ENCODE data around the gene ULBP1. TPM values are rescaled to one million over a fixed set of nuclear protein-coding genes. Genes with fewer than 3 reads are reported as not detected.
"Not testable (repeated sequence)": the region's sequence is repeated elsewhere in the genome, so short reads cannot be mapped to it uniquely, and the experiment has no call there.

ULBP1 gene
- total RNA-seq, 4 donors from 2014 or later = not detected

DNA sequence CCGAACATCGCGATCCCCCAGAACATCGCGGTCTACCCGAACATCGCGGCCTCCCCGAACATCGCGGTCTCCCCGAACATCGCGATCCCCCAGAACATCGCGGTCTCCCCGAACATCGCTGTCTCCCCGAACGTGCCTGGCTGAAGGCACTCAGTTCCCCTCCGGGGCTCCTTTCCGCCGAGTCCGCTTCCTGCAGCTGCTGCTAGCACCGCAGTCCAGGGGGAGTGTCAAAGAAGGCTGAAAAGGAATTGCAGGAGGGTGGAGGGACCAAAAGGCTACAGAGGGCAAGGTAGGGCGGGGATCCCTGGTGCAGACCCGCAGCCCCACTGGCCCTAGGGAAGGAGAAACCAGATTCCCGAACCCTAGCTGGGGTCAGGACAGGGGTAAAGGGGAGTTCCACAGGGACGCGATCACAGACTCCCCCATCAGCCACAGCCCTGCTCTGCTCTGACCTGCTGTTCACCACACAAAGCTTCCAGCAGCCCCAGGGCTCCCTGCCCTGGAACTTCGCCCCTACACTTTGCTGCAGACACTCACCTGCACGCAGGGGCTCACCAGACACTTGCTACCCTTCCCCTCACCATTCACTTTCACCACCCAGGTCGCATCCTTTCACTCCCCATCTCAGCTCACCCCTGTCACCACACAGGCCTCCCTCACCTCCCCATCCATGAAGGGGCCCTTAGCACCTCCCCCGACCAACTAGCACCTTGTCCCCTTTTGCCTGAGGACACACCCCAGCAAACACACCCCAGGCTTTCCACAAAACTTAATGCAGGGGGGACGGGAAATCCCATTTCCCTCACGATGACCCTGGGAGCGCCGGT is 1.7 kb downstream of the ULBP1 start:
- peaks cover 92% of the 10 kb centered on the region for H3K27me3 ChIP-seq
- no peak overlapping the region for H3K27ac ChIP-seq
- peak; percentile 17 for DNase-seq
- H3K4me3 ChIP-seq = peak overlapping the region in 2 of 4 donors; percentile 33 to 45
- peaks cover 11 to 24% (median 23%) of the 10 kb centered on the region in 4 donors for H3K4me1 ChIP-seq
- in situ Hi-C loops (cut with MboI; ENCODE audit: low pct_ligation_motif_present in 1 of 4, low pct_unique_long_range_greater_than_20kb in 1 of 4, low sequenced_read_pairs in 3 of 4) (no loop called here), intact Hi-C loops (cut with DNase I; ENCODE audit: low total_unique reads) (loop anchor here (1.0 kb wide), 1 partner anchor 108 kb away; no protein-coding TSS in a partner anchor)
- no peaks in the 10 kb centered on the region for H3K36me3 ChIP-seq
- WGBS, 2 donors (ENCODE audit: low coverage in 1 of 2) = 23 to 40% methylated on average over 9 to 37 of the region's 38 CpGs
- no peaks in the 10 kb centered on the region for H3K9me3 ChIP-seq
- TF ChIP-seq, protein P1, sequence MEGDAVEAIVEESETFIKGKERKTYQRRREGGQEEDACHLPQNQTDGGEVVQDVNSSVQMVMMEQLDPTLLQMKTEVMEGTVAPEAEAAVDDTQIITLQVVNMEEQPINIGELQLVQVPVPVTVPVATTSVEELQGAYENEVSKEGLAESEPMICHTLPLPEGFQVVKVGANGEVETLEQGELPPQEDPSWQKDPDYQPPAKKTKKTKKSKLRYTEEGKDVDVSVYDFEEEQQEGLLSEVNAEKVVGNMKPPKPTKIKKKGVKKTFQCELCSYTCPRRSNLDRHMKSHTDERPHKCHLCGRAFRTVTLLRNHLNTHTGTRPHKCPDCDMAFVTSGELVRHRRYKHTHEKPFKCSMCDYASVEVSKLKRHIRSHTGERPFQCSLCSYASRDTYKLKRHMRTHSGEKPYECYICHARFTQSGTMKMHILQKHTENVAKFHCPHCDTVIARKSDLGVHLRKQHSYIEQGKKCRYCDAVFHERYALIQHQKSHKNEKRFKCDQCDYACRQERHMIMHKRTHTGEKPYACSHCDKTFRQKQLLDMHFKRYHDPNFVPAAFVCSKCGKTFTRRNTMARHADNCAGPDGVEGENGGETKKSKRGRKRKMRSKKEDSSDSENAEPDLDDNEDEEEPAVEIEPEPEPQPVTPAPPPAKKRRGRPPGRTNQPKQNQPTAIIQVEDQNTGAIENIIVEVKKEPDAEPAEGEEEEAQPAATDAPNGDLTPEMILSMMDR (IDR thresholded peaks at IDR 0.05) = no peak
- TF ChIP-seq EP300 (IDR thresholded peaks at IDR 0.05; ENCODE audit: low read depth) (no peak), POLR2AphosphoS5 (IDR thresholded peaks at IDR 0.05) (no peak), POLR2A (IDR thresholded peaks at IDR 0.05) (no peak)

- WGBS, 2 donors (ENCODE audit: low coverage in 1 of 2) = 100% methylated on average over 2 of the region's 2 CpGs; no CpG with 5 or more reads in 1 of the 2 donors
Measured at GRCh38 chr6:149966319-149966718, 2.6 kb downstream of the ULBP1 start.

DNA sequence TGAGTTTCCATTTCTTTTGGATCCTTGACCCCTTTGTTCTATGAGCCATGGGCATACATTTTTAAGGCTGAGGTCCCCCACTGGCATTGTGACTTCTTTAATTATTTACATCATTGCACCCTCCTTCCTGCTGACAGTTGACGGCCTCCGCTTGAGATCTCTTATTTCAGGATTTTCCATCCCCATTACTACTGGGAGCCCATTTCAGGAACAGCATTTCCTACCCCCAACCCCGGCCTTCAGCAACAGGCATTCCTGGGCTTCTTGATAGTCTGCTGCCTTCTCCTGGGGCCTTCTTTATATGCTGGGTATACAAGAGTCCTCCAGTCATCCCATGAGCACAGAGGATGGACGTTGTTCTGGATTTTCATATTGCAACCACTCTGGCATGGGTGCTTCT is 3.8 kb downstream of the ULBP1 start:
- intact Hi-C loops (cut with DNase I; ENCODE audit: low total_unique reads) (no loop called here), in situ Hi-C loops (cut with MboI; ENCODE audit: low pct_ligation_motif_present in 1 of 4, low pct_unique_long_range_greater_than_20kb in 1 of 4, low sequenced_read_pairs in 3 of 4) (no loop called here)
- DNase-seq = no peak
- WGBS, 2 donors (ENCODE audit: low coverage in 1 of 2) = 78 to 87% methylated on average over 4 of the region's 4 CpGs
- Histone ChIP-seq H3K4me1 (peaks cover 11 to 24% (median 23%) of the 10 kb centered on the region in 4 donors), H3K4me3 (no peak overlapping the region), H3K27me3 (peaks cover 90% of the 10 kb centered on the region), H3K27ac (no peak overlapping the region), H3K9me3 (no peaks in the 10 kb centered on the region), H3K36me3 (no peaks in the 10 kb centered on the region)
- no peak for TF ChIP-seq POLR2AphosphoS5 (IDR thresholded peaks at IDR 0.05)
- TF ChIP-seq, protein P1 (IDR thresholded peaks at IDR 0.05) = no peak
- no peak for TF ChIP-seq EP300 (IDR thresholded peaks at IDR 0.05; ENCODE audit: low read depth)
- TF ChIP-seq POLR2A (IDR thresholded peaks at IDR 0.05) = no peak

More at GRCh38 chr6:149966319-149966718, 2.6 kb downstream of the ULBP1 start:
- H3K4me3 ChIP-seq; intact Hi-C loops (cut with DNase I; ENCODE audit: low total_unique reads); H3K27ac ChIP-seq; H3K36me3 ChIP-seq; in situ Hi-C loops (cut with MboI; ENCODE audit: low pct_ligation_motif_present in 1 of 4, low pct_unique_long_range_greater_than_20kb in 1 of 4, low sequenced_read_pairs in 3 of 4); DNase-seq; H3K9me3 ChIP-seq: not testable (repeated sequence)
- Histone ChIP-seq H3K27me3 (peaks cover 92% of the 10 kb centered on the region), H3K4me1 (peaks cover 11 to 24% (median 23%) of the 10 kb centered on the region in 4 donors)

DNA sequence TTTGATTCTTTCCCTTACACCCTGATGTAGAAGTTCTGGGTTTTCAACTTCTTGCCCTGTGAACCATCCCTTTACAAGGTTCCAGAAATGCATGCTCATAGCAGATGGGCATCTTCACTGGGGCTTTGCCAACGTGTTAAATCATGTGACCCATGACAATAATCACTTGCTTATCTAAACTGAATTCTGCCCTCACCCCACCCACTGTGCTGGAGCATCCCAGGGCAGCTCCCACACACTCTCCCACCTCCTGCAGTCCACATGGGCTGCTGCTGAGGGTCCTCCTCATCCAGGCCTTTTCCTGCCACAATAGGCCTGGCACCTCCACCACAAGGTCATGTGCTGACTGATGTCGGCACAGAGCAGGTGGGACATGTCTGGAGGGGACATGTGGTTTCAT is 4.3 kb downstream of the ULBP1 start:
- H3K4me3 ChIP-seq; H3K9me3 ChIP-seq; DNase-seq; in situ Hi-C loops (cut with MboI; ENCODE audit: low pct_ligation_motif_present in 1 of 4, low pct_unique_long_range_greater_than_20kb in 1 of 4, low sequenced_read_pairs in 3 of 4); H3K27ac ChIP-seq; H3K36me3 ChIP-seq; intact Hi-C loops (cut with DNase I; ENCODE audit: low total_unique reads): not testable (repeated sequence)
- Histone ChIP-seq H3K27me3 (peaks cover 90% of the 10 kb centered on the region), H3K4me1 (peaks cover 11 to 23% (median 22%) of the 10 kb centered on the region in 4 donors)
- 38 to 64% methylated on average over 1 to 2 of the region's 2 CpGs for WGBS, 2 donors (ENCODE audit: low coverage in 1 of 2)

DNA sequence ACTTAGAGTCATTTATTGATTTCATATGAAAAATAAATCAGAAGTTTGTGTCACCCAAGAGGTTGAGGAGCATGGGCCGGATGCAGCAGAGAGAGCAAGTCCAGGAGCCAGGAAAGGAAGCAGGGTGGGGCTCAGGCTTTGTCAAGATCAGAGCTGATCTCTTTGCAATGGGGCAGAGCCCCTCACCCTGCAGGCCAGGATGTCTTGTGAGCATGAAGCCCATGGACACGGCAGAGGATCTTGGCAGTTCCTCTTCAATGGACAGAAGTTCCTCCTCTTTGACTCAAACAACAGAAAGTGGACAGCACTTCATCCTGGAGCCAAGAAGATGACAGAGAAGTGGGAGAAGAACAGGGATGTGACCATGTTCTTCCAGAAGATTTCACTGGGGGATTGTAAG is 5.2 kb downstream of the ULBP1 start:
- 75% methylated on average over 2 of the region's 2 CpGs; no CpG with 5 or more reads in 1 of the 2 donors for WGBS, 2 donors (ENCODE audit: low coverage in 1 of 2)
- H3K4me3 ChIP-seq; H3K36me3 ChIP-seq; in situ Hi-C loops (cut with MboI; ENCODE audit: low pct_ligation_motif_present in 1 of 4, low pct_unique_long_range_greater_than_20kb in 1 of 4, low sequenced_read_pairs in 3 of 4); H3K9me3 ChIP-seq; DNase-seq; H3K27ac ChIP-seq; intact Hi-C loops (cut with DNase I; ENCODE audit: low total_unique reads): not testable (repeated sequence)
- Histone ChIP-seq H3K4me1 (peaks cover 11 to 15% (median 15%) of the 10 kb centered on the region in 4 donors), H3K27me3 (peaks cover 90% of the 10 kb centered on the region)

Data from transverse colon (tissue), 4 donors.